GM12878 (cell line): ENCODE results near the gene ABHD13. TPM values are rescaled to one million over a fixed set of nuclear protein-coding genes. Genes with fewer than 3 reads are reported as not detected.

Source experiments
- BMI1 ChIP-seq: fragments of 450-650 bp; IDR thresholded peaks from 2 replicates; pipeline ENCODE4 v1.6.1; 2016; ENCODE audit warnings: mild to moderate bottlenecking, moderate library complexity, borderline replicate concordance
- BRCA1 ChIP-seq: IDR thresholded peaks from 2 replicates; pipeline ENCODE4 v1.6.1; 2011; ENCODE audit warnings: low read depth, low read length, improper control_type of control experiment
- CEBPZ ChIP-seq: fragments of 150-350 bp; IDR thresholded peaks from 2 replicates; pipeline ENCODE4 v1.6.1; 2016; ENCODE audit warnings: low read depth, low read length
- DPF2 ChIP-seq: fragments of 450-650 bp; IDR thresholded peaks from 2 replicates; pipeline ENCODE4 v1.6.1; 2017; ENCODE audit warnings: mild to moderate bottlenecking
- HDGF ChIP-seq: fragments of 450-650 bp; IDR thresholded peaks from 2 replicates; pipeline ENCODE4 v1.6.1; 2016; ENCODE audit warnings: antibody characterized with exemption
- JUND ChIP-seq: IDR thresholded peaks from 2 replicates; pipeline ENCODE4 v1.6.1; 2012; ENCODE audit warnings: low read depth, mild to moderate bottlenecking, low read length, improper control_type of control experiment, moderate library complexity
- KDM1A ChIP-seq: fragments of 200-600 bp; sonication (generic); IDR thresholded peaks from 2 replicates; pipeline ENCODE4 v1.6.1; 2016; ENCODE audit warnings: borderline replicate concordance
- NRF1 ChIP-seq: conservative IDR thresholded peaks from 2 replicates; pipeline ENCODE4 v1.6.1; 2011; ENCODE audit warnings: mild to moderate bottlenecking, low read depth, low read length, improper control_type of control experiment
- PBX3 ChIP-seq: IDR thresholded peaks from 2 replicates; pipeline ENCODE4 v1.6.1; 2011; ENCODE audit warnings: mild to moderate bottlenecking, low read depth, low read length, moderate library complexity; ENCODE audit not compliant: insufficient replicate concordance
- POLR2A ChIP-seq: IDR thresholded peaks from 2 replicates; pipeline ENCODE4 v1.6.1; 2011; ENCODE audit warnings: low read depth, mild to moderate bottlenecking, low read length
- POU2F2 ChIP-seq: IDR thresholded peaks from 3 replicates; pipeline ENCODE4 v1.6.1; 2011; ENCODE audit warnings: low read depth, mild to moderate bottlenecking, low read length, borderline replicate concordance
- RAD51 ChIP-seq: fragments of 450-650 bp; IDR thresholded peaks from 2 replicates; pipeline ENCODE4 v1.6.1; 2016; ENCODE audit warnings: moderate library complexity, mild to moderate bottlenecking, inconsistent platforms
- USF1 ChIP-seq: IDR thresholded peaks from 2 replicates; pipeline ENCODE4 v1.6.1; 2011; ENCODE audit warnings: borderline replicate concordance, low read depth, mild to moderate bottlenecking, moderate library complexity, mixed read lengths, low read length; ENCODE audit not compliant: insufficient read depth; ENCODE audit errors: extremely low read length
- WRNIP1 ChIP-seq: IDR thresholded peaks from 2 replicates; pipeline ENCODE4 v1.6.1; 2011; ENCODE audit warnings: low read depth, low read length, improper control_type of control experiment, borderline replicate concordance
- ZBTB33 ChIP-seq: fragments of 450-650 bp; IDR thresholded peaks from 2 replicates; pipeline ENCODE4 v1.6.1; 2017; ENCODE audit warnings: mild to moderate bottlenecking
- ZBTB4 ChIP-seq: fragments of 450-650 bp; formaldehyde crosslinking; IDR thresholded peaks from 2 replicates; pipeline ENCODE4 v1.4.0; 2022; ENCODE audit warnings: mild to moderate bottlenecking, moderate library complexity
- ZNF217 ChIP-seq: fragments of 450-650 bp; IDR thresholded peaks from 2 replicates; pipeline ENCODE4 v1.6.1; 2017; ENCODE audit warnings: antibody characterized with exemption, mild to moderate bottlenecking
- ZNF622 ChIP-seq: fragments of 450-650 bp; IDR thresholded peaks from 2 replicates; pipeline ENCODE4 v1.6.1; 2017; ENCODE audit warnings: mild to moderate bottlenecking, inconsistent platforms
- ZSCAN29 ChIP-seq: fragments of 450-650 bp; IDR thresholded peaks from 2 replicates; pipeline ENCODE4 v1.6.1; 2017; ENCODE audit warnings: mild to moderate bottlenecking, moderate library complexity
- polyA plus RNA-seq, 11 experiments: library from polyadenylated mRNA; depleted of rRNA in 4 of 11; unstranded in 6 of 11; stranded (reverse) in 5 of 11; fragments of >200 nt; fragmentation: Nextera tagmentation in 4 of 11; fragmentation: Illumina TruSeq in 1 of 11; extraction: Ambion mirVana in 4 of 11; extraction: Trizol in 1 of 11; gene quantifications; 1 replicate in 1 of 11; 2 replicates in 10 of 11; pipeline versions ENCODE4 v1.2.1 to v1.2.3, GENCODE V29; 2011 to 2016; ENCODE audit warnings: inconsistent platforms in 2 of 11, missing spikeins in 2 of 11, low read depth in 1 of 11
- total RNA-seq, 4 experiments: library from RNA; depleted of rRNA in 3 of 4; stranded (reverse); fragments of >200 nt in 3 of 4; fragmentation: Illumina TruSeq in 1 of 4; extraction: Trizol in 1 of 4; gene quantifications; 2 replicates each; pipeline versions ENCODE4 v1.2.1 to v1.2.3, GENCODE V29; 2013 to 2021

The ABHD13 gene
- total and polyA plus RNA-seq, 10 of the 15 experiments (the other 5 are each of a cell fraction or from before 2014, with no cell fraction given): 3.2 to 10.7 (median 6.5) TPM

- peak; percentile 88 for TF ChIP-seq POLR2A
- TF ChIP-seq ZBTB33: no peak
- TF ChIP-seq HDGF: peak; percentile 54; the same call in 1 of the 2 replicates
- TF ChIP-seq WRNIP1: no peak
- TF ChIP-seq BMI1: no peak
- no peak for TF ChIP-seq KDM1A
- TF ChIP-seq RAD51: no peak
- no peak for TF ChIP-seq USF1
- no peak for TF ChIP-seq CEBPZ
- TF ChIP-seq BRCA1: no peak
- TF ChIP-seq DPF2: peak; percentile 49
- no peak for TF ChIP-seq ZNF622
- TF ChIP-seq JUND: no peak
- peak; percentile 42; the same call in 1 of the 2 replicates for TF ChIP-seq NRF1
- no peak for TF ChIP-seq ZBTB4 (CRISPR knock-in tag)
- no peak for TF ChIP-seq PBX3
- peak; percentile 32; the same call in 1 of the 2 replicates for TF ChIP-seq ZNF217
- 0 out of 3 replicates have a peak, but pooled peaks have one; percentile 36 for TF ChIP-seq POU2F2
- 0 out of 2 replicates have a peak, but pooled peaks have one; percentile 11 for TF ChIP-seq ZSCAN29
These were observed at the start of gene ABHD13 (continued) for GRCh38 chr13:108218044-108218974.
